ENCODE results near the gene GFRAL.
A peak's percentile ranks its signal among the peaks of the same experiment; 100 is the strongest.

Gene GFRAL

GRCh38 chr6:55433446-55434130 lies 106.3 kb downstream of the GFRAL start:
- POLR2A ChIA-PET: no interaction called here
- no peak for DNase-seq (ENCODE audit: extremely low spot score)
- CTCF ChIA-PET: no interaction called here
- no peak for TF ChIP-seq ARNT (IDR thresholded peaks at IDR 0.05)
- no peak for TF ChIP-seq BHLHE40 (IDR thresholded peaks at IDR 0.05; ENCODE audit: borderline replicate concordance)
- TF ChIP-seq CTBP1 (IDR thresholded peaks at IDR 0.05; ENCODE audit: borderline replicate concordance): no peak
- no peak for TF ChIP-seq ZNF384 (IDR thresholded peaks at IDR 0.05)
- TF ChIP-seq, protein P1, sequence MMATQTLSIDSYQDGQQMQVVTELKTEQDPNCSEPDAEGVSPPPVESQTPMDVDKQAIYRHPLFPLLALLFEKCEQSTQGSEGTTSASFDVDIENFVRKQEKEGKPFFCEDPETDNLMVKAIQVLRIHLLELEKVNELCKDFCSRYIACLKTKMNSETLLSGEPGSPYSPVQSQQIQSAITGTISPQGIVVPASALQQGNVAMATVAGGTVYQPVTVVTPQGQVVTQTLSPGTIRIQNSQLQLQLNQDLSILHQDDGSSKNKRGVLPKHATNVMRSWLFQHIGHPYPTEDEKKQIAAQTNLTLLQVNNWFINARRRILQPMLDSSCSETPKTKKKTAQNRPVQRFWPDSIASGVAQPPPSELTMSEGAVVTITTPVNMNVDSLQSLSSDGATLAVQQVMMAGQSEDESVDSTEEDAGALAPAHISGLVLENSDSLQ (IDR thresholded peaks at IDR 0.05): no peak
- no peak for TF ChIP-seq FOXK2 (IDR thresholded peaks at IDR 0.05)
- no peak for TF ChIP-seq FOXM1 (IDR thresholded peaks at IDR 0.05; ENCODE audit: borderline replicate concordance)
- no peak for TF ChIP-seq SUZ12 (IDR thresholded peaks at IDR 0.05)
- no peak for TF ChIP-seq HDGF (IDR thresholded peaks at IDR 0.05; ENCODE audit: borderline replicate concordance)
- TF ChIP-seq LEF1 (IDR thresholded peaks at IDR 0.05; ENCODE audit: borderline replicate concordance): no peak
- TF ChIP-seq SP1 (IDR thresholded peaks at IDR 0.05): no peak
- no peak for TF ChIP-seq NFRKB (IDR thresholded peaks at IDR 0.05)
- no peak for TF ChIP-seq TARDBP (IDR thresholded peaks at IDR 0.05)
- TF ChIP-seq ELF4 (IDR thresholded peaks at IDR 0.05): no peak
- no peak for TF ChIP-seq FOXA1 (IDR thresholded peaks at IDR 0.05)
- no peak for TF ChIP-seq L3MBTL2 (conservative IDR thresholded peaks at IDR 0.05)

- POLR2A ChIA-PET: no interaction called here
- DNase-seq (ENCODE audit: extremely low spot score): no peak
- CTCF ChIA-PET: no interaction called here
- TF ChIP-seq L3MBTL2 (conservative IDR thresholded peaks at IDR 0.05): no peak
- TF ChIP-seq FOXA1 (IDR thresholded peaks at IDR 0.05): no peak
- no peak for TF ChIP-seq NFRKB (IDR thresholded peaks at IDR 0.05)
- TF ChIP-seq FOXM1 (IDR thresholded peaks at IDR 0.05; ENCODE audit: borderline replicate concordance): no peak
- no peak for TF ChIP-seq BHLHE40 (IDR thresholded peaks at IDR 0.05; ENCODE audit: borderline replicate concordance)
- no peak for TF ChIP-seq ARNT (IDR thresholded peaks at IDR 0.05)
- TF ChIP-seq HDGF (IDR thresholded peaks at IDR 0.05; ENCODE audit: borderline replicate concordance): no peak
- TF ChIP-seq TARDBP (IDR thresholded peaks at IDR 0.05): no peak
- TF ChIP-seq ELF4 (IDR thresholded peaks at IDR 0.05): no peak
- TF ChIP-seq SP1 (IDR thresholded peaks at IDR 0.05): no peak
- TF ChIP-seq CTBP1 (IDR thresholded peaks at IDR 0.05; ENCODE audit: borderline replicate concordance): no peak
- TF ChIP-seq, protein P1 (IDR thresholded peaks at IDR 0.05): no peak
- TF ChIP-seq ZNF384 (IDR thresholded peaks at IDR 0.05): no peak
- TF ChIP-seq SUZ12 (IDR thresholded peaks at IDR 0.05): no peak
- TF ChIP-seq LEF1 (IDR thresholded peaks at IDR 0.05; ENCODE audit: borderline replicate concordance): no peak
- TF ChIP-seq FOXK2 (IDR thresholded peaks at IDR 0.05): no peak
Measured at GRCh38 chr6:55437141-55437540, 109.9 kb downstream of the GFRAL start.

DNA sequence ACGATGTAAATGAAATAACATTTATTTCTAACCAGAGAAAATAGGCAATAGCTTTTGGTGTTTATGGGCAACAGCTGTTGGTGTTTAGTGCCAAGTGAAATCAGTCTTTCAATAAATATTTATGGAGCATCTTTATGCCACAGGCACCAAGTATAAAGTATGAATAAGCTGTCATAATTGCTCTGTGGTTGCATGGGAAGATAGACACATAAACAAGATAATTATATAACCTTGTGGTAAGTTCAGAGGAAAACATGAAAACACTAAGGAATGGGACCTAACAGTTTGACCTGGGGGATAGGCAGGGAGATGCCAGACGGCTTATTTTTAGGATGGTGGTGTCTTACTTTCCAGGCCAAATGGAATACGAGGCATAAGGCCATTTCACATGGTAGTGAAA lies 110.9 kb downstream of the GFRAL start:
- POLR2A ChIA-PET: no interaction called here
- TF ChIP-seq ELF4 (IDR thresholded peaks at IDR 0.05) (no peak), ARNT (IDR thresholded peaks at IDR 0.05) (no peak), SUZ12 (IDR thresholded peaks at IDR 0.05) (no peak), ZNF384 (IDR thresholded peaks at IDR 0.05) (no peak), CTBP1 (IDR thresholded peaks at IDR 0.05; ENCODE audit: borderline replicate concordance) (no peak), NFRKB (IDR thresholded peaks at IDR 0.05) (no peak), FOXA1 (IDR thresholded peaks at IDR 0.05) (no peak), FOXK2 (IDR thresholded peaks at IDR 0.05) (no peak), SP1 (IDR thresholded peaks at IDR 0.05) (no peak), L3MBTL2 (conservative IDR thresholded peaks at IDR 0.05) (no peak), TARDBP (IDR thresholded peaks at IDR 0.05) (no peak), HDGF (IDR thresholded peaks at IDR 0.05; ENCODE audit: borderline replicate concordance) (no peak), LEF1 (IDR thresholded peaks at IDR 0.05; ENCODE audit: borderline replicate concordance) (no peak), FOXM1 (IDR thresholded peaks at IDR 0.05; ENCODE audit: borderline replicate concordance) (no peak), BHLHE40 (IDR thresholded peaks at IDR 0.05; ENCODE audit: borderline replicate concordance) (no peak)
- TF ChIP-seq, protein P1 (IDR thresholded peaks at IDR 0.05): no peak
- no peak for DNase-seq (ENCODE audit: extremely low spot score)
- CTCF ChIA-PET: no interaction called here

- ChIA-PET CTCF (no interaction called here), POLR2A (no interaction called here)
- no peak for TF ChIP-seq ZNF384 (IDR thresholded peaks at IDR 0.05)
- TF ChIP-seq ARNT (IDR thresholded peaks at IDR 0.05): no peak
- TF ChIP-seq FOXK2 (IDR thresholded peaks at IDR 0.05): no peak
- TF ChIP-seq BHLHE40 (IDR thresholded peaks at IDR 0.05; ENCODE audit: borderline replicate concordance): no peak
- TF ChIP-seq HDGF (IDR thresholded peaks at IDR 0.05; ENCODE audit: borderline replicate concordance): no peak
- no peak for TF ChIP-seq NFRKB (IDR thresholded peaks at IDR 0.05)
- TF ChIP-seq L3MBTL2 (conservative IDR thresholded peaks at IDR 0.05): no peak
- DNase-seq (ENCODE audit: extremely low spot score): no peak
Measured at GRCh38 chr6:55443238-55444134, 116.2 kb downstream of the GFRAL start.

- TF ChIP-seq L3MBTL2 (conservative IDR thresholded peaks at IDR 0.05) (no peak), SP1 (IDR thresholded peaks at IDR 0.05) (no peak), LEF1 (IDR thresholded peaks at IDR 0.05; ENCODE audit: borderline replicate concordance) (no peak), ZNF384 (IDR thresholded peaks at IDR 0.05) (no peak), FOXM1 (IDR thresholded peaks at IDR 0.05; ENCODE audit: borderline replicate concordance) (no peak), NFRKB (IDR thresholded peaks at IDR 0.05) (no peak), ARNT (IDR thresholded peaks at IDR 0.05) (no peak), SUZ12 (IDR thresholded peaks at IDR 0.05) (no peak), FOXA1 (IDR thresholded peaks at IDR 0.05) (no peak), BHLHE40 (IDR thresholded peaks at IDR 0.05; ENCODE audit: borderline replicate concordance) (no peak), HDGF (IDR thresholded peaks at IDR 0.05; ENCODE audit: borderline replicate concordance) (no peak), FOXK2 (IDR thresholded peaks at IDR 0.05) (no peak), CTBP1 (IDR thresholded peaks at IDR 0.05; ENCODE audit: borderline replicate concordance) (no peak), TARDBP (IDR thresholded peaks at IDR 0.05) (no peak), ELF4 (IDR thresholded peaks at IDR 0.05) (no peak)
- TF ChIP-seq, protein P1 (IDR thresholded peaks at IDR 0.05): no peak
- ChIA-PET CTCF (interaction anchor here (0.8 to 1.6 kb wide), 5 partner anchors 169 to 507 kb away, joined by 3 to 6 read pairs (median 4); no protein-coding TSS in a partner anchor), POLR2A (no interaction called here)
- DNase-seq (ENCODE audit: extremely low spot score): peak; percentile 15
Measured at GRCh38 chr6:55445648-55446204, 118.5 kb downstream of the GFRAL start.

Data from HEK293T (cell line).